Effector memory CD4-positive, alpha-beta T cell (primary cell): Measurements from ENCODE around the gene RFX8.

ENCODE experiments used
- DNase-seq, 3 donors: peaks; one replicate each; pipeline ENCODE4 v3.0.0-alpha.2; 2020
- H3K27ac ChIP-seq: 2 replicates; pipeline ENCODE4 v1.7.0; 2013; ENCODE audit warnings: mild to moderate bottlenecking, low read length, moderate library complexity; ENCODE audit not compliant: insufficient read depth, poor library complexity, severe bottlenecking
- H3K27me3 ChIP-seq: replicated peaks from 2 replicates; pipeline ENCODE4 v1.7.0; 2013; ENCODE audit warnings: mild to moderate bottlenecking, low read length; ENCODE audit not compliant: insufficient read depth, control insufficient read depth, poor library complexity, severe bottlenecking
- H3K36me3 ChIP-seq: 2 replicates; pipeline ENCODE4 v1.7.0; 2013; ENCODE audit warnings: mild to moderate bottlenecking, low read length, moderate library complexity; ENCODE audit not compliant: control insufficient read depth, insufficient read depth
- H3K4me1 ChIP-seq: 2 replicates; pipeline ENCODE4 v1.7.0; 2013; ENCODE audit warnings: low read length, mild to moderate bottlenecking; ENCODE audit not compliant: control insufficient read depth, insufficient read depth, poor library complexity, severe bottlenecking
- H3K4me3 ChIP-seq: 2 replicates; pipeline ENCODE4 v1.7.0; 2013; ENCODE audit warnings: low read length, low read depth, mild to moderate bottlenecking; ENCODE audit not compliant: insufficient read depth, poor library complexity, severe bottlenecking
- H3K9me3 ChIP-seq: 2 replicates; pipeline ENCODE4 v1.7.0; 2013; ENCODE audit warnings: mild to moderate bottlenecking, low read length, moderate library complexity; ENCODE audit not compliant: control insufficient read depth

Gene RFX8

GRCh38 chr2:101349893-101350662 lies 124.8 kb downstream of the RFX8 start:
- DNase-seq, result no peak

GRCh38 chr2:101348883-101349282 lies 126.0 kb downstream of the RFX8 start:
- Histone ChIP-seq H3K27me3 (no peaks in the 10 kb centered on the region), H3K4me3 (no peak overlapping the region), H3K4me1 (no peaks in the 10 kb centered on the region), H3K9me3 (no peaks in the 10 kb centered on the region), H3K27ac (no peak overlapping the region), H3K36me3 (no peaks in the 10 kb centered on the region)
- DNase-seq, result no peak

More at GRCh38 chr2:101349893-101350662, 124.8 kb downstream of the RFX8 start:
- Histone ChIP-seq H3K4me3 (no peak overlapping the region), H3K4me1 (no peaks in the 10 kb centered on the region), H3K36me3 (no peaks in the 10 kb centered on the region), H3K27ac (no peak overlapping the region), H3K27me3 (no peaks in the 10 kb centered on the region), H3K9me3 (no peaks in the 10 kb centered on the region)
